NCI-H2227 treated with DMSO at 0.1 percent for 48 hours (cell line): Measurements from ENCODE around the gene OR4F6.

Experiments used
- DNase-seq: peaks from one replicate; lab custom pipeline; 2025; lab: John Stamatoyannopoulos, UW

The OR4F6 gene

DNA sequence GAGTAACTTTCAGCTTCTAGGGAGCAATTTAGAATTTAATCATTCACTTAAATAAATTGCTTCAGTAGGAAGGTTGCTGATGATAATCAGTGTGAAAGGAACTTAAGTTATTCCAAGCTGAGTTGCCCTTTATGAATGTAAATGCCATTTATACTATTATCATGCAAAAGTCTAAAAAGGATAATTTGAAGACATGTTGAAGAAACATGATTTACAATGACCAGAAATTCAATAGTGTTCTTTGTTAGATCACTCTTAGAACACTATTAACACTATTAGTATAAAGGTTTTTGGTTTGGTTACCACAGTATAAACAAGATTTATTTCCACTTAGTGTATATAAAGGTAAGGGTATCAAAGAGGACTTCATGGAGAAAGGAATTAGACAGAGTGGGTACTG lies 1.6 kb downstream of the OR4F6 start:
- no peak for DNase-seq

- no peak for DNase-seq
These were observed 2.5 kb downstream of the OR4F6 start for GRCh38 chr15:101805605-101806345.

GRCh38 chr15:101807345-101807945 lies 4.1 kb downstream of the OR4F6 start:
- DNase-seq, result no peak

- DNase-seq, result no peak
These were observed 4.9 kb downstream of the OR4F6 start for GRCh38 chr15:101808201-101808600.

DNA sequence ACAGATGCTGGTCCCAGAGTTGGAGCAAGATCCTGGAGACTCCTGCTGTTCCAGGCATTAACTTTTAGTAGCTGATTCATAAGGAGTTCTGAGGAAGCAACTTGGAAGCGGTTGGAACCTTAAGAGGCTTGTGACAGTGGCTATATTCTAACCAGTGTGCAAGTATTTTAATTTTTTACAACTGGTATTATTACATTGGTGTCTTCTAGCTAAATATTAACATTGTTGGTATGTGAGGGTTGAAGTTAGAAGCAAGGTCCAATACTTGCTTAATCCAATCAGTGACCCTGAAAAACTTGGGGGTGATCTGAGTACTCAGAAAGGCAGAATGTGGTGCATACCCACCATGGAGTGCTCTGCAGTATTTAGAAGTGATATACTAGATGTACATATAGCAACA lies 7.1 kb downstream of the OR4F6 start:
- DNase-seq, result no peak

DNA sequence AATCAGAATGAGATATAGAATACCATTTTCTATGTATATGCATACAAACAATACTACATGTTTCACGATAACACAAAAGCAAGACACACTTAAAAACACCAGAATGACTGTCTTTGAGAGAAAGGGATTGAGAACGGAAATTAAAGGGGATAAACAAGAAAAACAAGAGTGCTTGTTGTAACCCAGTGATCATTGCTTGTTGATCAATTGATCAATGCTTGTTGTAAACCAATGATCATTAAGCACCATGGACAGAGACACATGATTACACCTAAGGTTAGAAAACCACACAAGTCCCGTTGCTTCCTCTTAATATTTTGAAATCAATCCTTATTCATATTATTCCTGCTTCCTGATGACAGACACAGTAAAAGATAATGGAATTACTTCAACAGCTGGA lies 7.6 kb downstream of the OR4F6 start:
- no peak for DNase-seq

- no peak for DNase-seq
These were observed 8.6 kb downstream of the OR4F6 start, which contains the start of gene OR4F15 for GRCh38 chr15:101811902-101812301. Gene OR4F15, plus strand, starts transcription at chr15:101812202. Its CDS starts 5,985 bp downstream, at chr15:101818187.

GRCh38 chr15:101813803-101814534 lies 10.7 kb downstream of the OR4F6 start:
- DNase-seq, result no peak

GRCh38 chr15:101820781-101821180 lies 17.5 kb downstream of the OR4F6 start:
- DNase-seq, result no peak

- no peak for DNase-seq
These were observed 23.9 kb downstream of the OR4F6 start for GRCh38 chr15:101827257-101827656.

DNA sequence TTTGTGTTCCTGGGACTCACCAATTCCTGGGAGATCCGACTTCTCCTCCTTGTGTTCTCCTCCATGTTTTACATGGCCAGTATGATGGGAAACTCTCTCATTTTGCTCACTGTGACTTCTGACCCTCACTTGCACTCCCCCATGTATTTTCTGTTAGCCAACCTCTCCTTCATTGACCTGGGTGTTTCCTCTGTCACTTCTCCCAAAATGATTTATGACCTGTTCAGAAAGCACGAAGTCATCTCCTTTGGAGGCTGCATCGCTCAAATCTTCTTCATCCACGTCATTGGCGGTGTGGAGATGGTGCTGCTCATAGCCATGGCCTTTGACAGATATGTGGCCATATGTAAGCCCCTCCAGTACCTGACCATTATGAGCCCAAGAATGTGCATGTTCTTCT lies 25.5 kb downstream of the OR4F6 start:
- no peak for DNase-seq

DNA sequence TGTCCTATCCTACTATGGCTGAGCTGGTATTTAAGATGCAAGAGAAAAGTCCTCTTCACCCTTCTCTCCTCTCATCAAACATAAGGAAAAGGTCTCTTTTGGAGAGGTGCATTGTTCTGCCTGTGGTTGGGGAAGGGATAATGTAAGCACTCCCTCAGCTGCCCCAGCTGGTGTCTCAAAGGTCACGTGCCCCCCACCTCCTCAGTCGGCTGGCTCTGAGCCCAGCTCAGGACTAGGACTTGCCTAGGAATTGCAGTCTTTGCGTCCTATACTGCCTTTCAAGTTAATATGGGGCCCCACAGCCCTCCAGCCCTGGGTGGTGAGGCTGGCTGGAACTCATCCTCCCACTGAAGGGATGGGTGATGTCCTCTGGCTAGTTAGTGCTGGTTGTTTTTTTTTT lies 38.3 kb downstream of the OR4F6 start:
- DNase-seq, result no peak

DNA sequence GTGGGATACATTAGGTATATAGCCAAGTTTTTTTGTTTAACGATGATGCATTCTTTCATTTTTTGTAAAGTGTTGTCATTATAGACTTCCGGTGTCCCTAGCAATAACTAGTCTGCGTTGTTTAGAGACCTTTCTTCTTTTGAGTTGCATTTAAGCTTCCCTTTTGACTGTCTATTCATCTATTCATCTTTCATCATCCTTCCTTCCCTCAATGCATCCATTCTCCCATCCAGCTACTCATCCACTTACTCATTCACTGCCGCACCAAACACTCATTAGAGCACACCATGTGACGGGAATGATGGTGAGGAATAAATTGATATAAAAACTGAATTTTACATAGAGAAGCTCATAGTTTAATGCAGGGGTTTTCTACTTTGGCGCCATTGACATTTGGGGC lies 41.6 kb downstream of the OR4F6 start:
- DNase-seq, result no peak

DNA sequence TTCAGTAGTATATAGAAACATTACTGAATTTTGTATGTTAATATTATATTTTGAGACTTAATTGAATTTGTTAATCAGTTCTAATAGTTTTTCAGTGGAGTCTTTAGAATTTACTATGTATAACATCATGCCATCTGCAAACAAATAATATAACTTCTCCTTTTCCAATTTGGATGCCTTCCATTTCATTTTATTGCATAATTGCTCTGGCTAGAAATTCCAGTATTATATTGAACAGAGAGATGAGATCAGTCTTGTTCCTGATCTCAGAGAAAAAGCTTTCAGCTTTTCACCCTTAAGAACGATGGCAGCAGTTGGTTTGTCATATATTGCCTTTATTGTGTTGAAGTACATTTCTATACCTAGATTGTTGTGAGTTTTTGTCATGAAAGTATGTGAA lies 49.0 kb downstream of the OR4F6 start:
- DNase-seq, result no peak
